HEK293 (cell line): ENCODE data around the gene ZNF432.
"Not testable (repeated sequence)": the region's sequence is repeated elsewhere in the genome, so short reads cannot be mapped to it uniquely, and the experiment has no call there.

Source experiments
- CTCF ChIA-PET: fragments of 350-600 bp; formaldehyde crosslinking; extraction: SDS; loops from one replicate; lab custom pipeline; 2021; ENCODE audit warnings: antibody characterized with exemption; lab: Yijun Ruan, JAX
- POLR2A ChIA-PET: fragments of 300-600 bp; formaldehyde crosslinking; extraction: SDS; loops from one replicate; lab custom pipeline; 2020; ENCODE audit warnings: antibody characterized with exemption, inconsistent platforms; lab: Yijun Ruan, JAX
- H3K27ac ChIP-seq: fragments of 200-500 bp; sonication (Bioruptor generic); 2 replicates; pipeline ENCODE4 v1.5.1; 2014; ENCODE audit warnings: low read depth, low read length, control low read depth, inconsistent platforms; ENCODE audit errors: extremely low read depth
- H3K36me3 ChIP-seq, 2 experiments: fragments of 200-500 bp in 1 of 2; sonication (Bioruptor generic) in 1 of 2; 1 replicate in 1 of 2; 2 replicates in 1 of 2; pipeline ENCODE4 v1.5.1; 2014 to 2017; ENCODE audit warnings: inconsistent platforms in 2 of 2, low read length in 2 of 2; ENCODE audit not compliant: control insufficient read depth in 2 of 2, insufficient read depth in 1 of 2
- H3K4me1 ChIP-seq: fragments of 200-500 bp; sonication (Bioruptor generic); 2 replicates; pipeline ENCODE4 v1.5.1; 2014; ENCODE audit warnings: mild to moderate bottlenecking, low read length, inconsistent platforms; ENCODE audit not compliant: control insufficient read depth, insufficient read depth
- H3K4me3 ChIP-seq: 2 replicates; pipeline ENCODE4 v1.5.1; 2011; ENCODE audit warnings: low read depth, mild to moderate bottlenecking, control low read depth, low read length, moderate library complexity
- H3K9me3 ChIP-seq: fragments of 200-500 bp; sonication (Bioruptor generic); 2 replicates; pipeline ENCODE4 v1.5.1; 2014; ENCODE audit warnings: low read depth, low read length, inconsistent platforms; ENCODE audit not compliant: control insufficient read depth, insufficient read depth
- MYNN ChIP-seq: fragments of 450-650 bp; formaldehyde crosslinking; IDR thresholded peaks from 2 replicates; pipeline ENCODE4 v1.5.1; 2016; ENCODE audit warnings: missing biosample characterization, missing genetic modification characterization, borderline replicate concordance
- OSR2 ChIP-seq: fragments of 450-650 bp; formaldehyde crosslinking; IDR thresholded peaks from 2 replicates; pipeline ENCODE4 v1.5.1; 2016; ENCODE audit warnings: missing biosample characterization, missing genetic modification characterization
- SALL2 ChIP-seq: fragments of 450-650 bp; formaldehyde crosslinking; IDR thresholded peaks from 2 replicates; pipeline ENCODE4 v1.5.0; 2017; ENCODE audit warnings: missing biosample characterization, mild to moderate bottlenecking, missing genetic modification characterization, borderline replicate concordance
- SETDB1 ChIP-seq: IDR thresholded peaks from one replicate; pipeline ENCODE4 v1.6.1; 2017; ENCODE audit warnings: mild to moderate bottlenecking, low read length, moderate library complexity, mixed read lengths; ENCODE audit not compliant: insufficient read length
- SP2 ChIP-seq: fragments of 450-650 bp; formaldehyde crosslinking; IDR thresholded peaks from 2 replicates; pipeline ENCODE4 v1.5.1; 2016; ENCODE audit warnings: missing biosample characterization, missing genetic modification characterization
- TRIM28 ChIP-seq: IDR thresholded peaks from 2 replicates; pipeline ENCODE4 v1.6.1; 2011; ENCODE audit warnings: low read length, control low read depth, borderline replicate concordance
- ZBTB1 ChIP-seq: fragments of 450-650 bp; formaldehyde crosslinking; IDR thresholded peaks from 2 replicates; pipeline ENCODE4 v1.5.1; 2016; ENCODE audit warnings: missing biosample characterization, missing genetic modification characterization
- ZBTB20 ChIP-seq: fragments of 450-650 bp; formaldehyde crosslinking; IDR thresholded peaks from 2 replicates; pipeline ENCODE4 v1.5.1; 2016; ENCODE audit warnings: missing biosample characterization, missing genetic modification characterization
- ZNF24 ChIP-seq: fragments of 450-650 bp; formaldehyde crosslinking; IDR thresholded peaks from 2 replicates; pipeline ENCODE4 v1.5.1; 2016; ENCODE audit warnings: missing biosample characterization, missing genetic modification characterization
- ZNF274 ChIP-seq, 2 experiments: fragments of 200-500 bp in 1 of 2; fragments of 450-650 bp in 1 of 2; sonication (Bioruptor generic) in 1 of 2; formaldehyde crosslinking in 1 of 2; IDR thresholded peaks; 2 replicates each; pipeline versions ENCODE4 v1.5.1 to v1.6.1; 2014 to 2016; ENCODE audit warnings: borderline replicate concordance in 1 of 2, inconsistent platforms in 1 of 2, low read length in 1 of 2, missing biosample characterization in 1 of 2, missing genetic modification characterization in 1 of 2
- ZNF488 ChIP-seq: fragments of 450-650 bp; formaldehyde crosslinking; IDR thresholded peaks from 2 replicates; pipeline ENCODE4 v1.5.1; 2016; ENCODE audit warnings: missing biosample characterization, missing genetic modification characterization
- ZNF558 ChIP-seq: fragments of 450-650 bp; formaldehyde crosslinking; IDR thresholded peaks from 2 replicates; pipeline ENCODE4 v1.5.1; 2016; ENCODE audit warnings: missing biosample characterization, missing genetic modification characterization
- ZNF776 ChIP-seq: fragments of 450-650 bp; formaldehyde crosslinking; IDR thresholded peaks from 2 replicates; pipeline ENCODE4 v1.5.0; 2017; ENCODE audit warnings: missing biosample characterization, missing genetic modification characterization, borderline replicate concordance
- TF ChIP-seq, protein P1 (sequence below): fragments of 450-650 bp; formaldehyde crosslinking; IDR thresholded peaks from 2 replicates; pipeline ENCODE4 v1.5.1; 2016; ENCODE audit warnings: missing biosample characterization, missing genetic modification characterization

The ZNF432 gene

GRCh38 chr19:52066258-52066863, 17.7 kb upstream of the ZNF432 start (continued):
- TF ChIP-seq TRIM28 (peak; percentile 54; the same call in 1 of the 2 replicates), ZNF274 (IDR thresholded peaks at IDR 0.05; ENCODE audit: low read length) (peak; percentile 63; the same call in 1 of the 2 replicates), ZNF274 (tag by site-specific recombination; IDR thresholded peaks at IDR 0.05; ENCODE audit: borderline replicate concordance) (peak; percentile 81; the same call in 1 of the 2 replicates), ZBTB20 (no peak), ZNF776 (tag by site-specific recombination) (no peak), ZNF558 (tag by site-specific recombination) (no peak), SALL2 (no peak), SP2 (tag by site-specific recombination) (no peak), SETDB1 (peak; percentile 85), MYNN (tag by site-specific recombination) (no peak)
- TF ChIP-seq, all 188 proteins: peak for 3

DNA sequence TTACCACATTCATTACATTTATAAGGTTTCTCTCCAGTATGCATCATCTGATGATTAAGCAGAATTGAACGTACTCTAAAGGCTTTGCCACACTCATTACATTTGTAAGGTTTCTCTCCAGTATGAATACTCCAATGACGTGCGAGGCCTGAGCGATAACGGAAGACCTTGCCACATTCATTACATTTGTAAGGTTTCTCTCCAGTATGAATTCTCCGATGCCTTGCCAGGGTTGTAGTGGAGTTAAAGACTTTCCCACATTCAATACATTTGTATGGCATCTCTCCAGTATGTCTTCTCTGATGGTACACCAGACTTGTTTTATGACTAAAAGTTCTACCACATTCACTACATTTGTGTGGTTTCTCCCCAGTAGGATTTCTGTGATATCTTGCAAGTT, 16.8 kb upstream of the ZNF432 start:
- ChIA-PET POLR2A (no interaction called here), CTCF (no interaction called here)
- peaks cover 8% of the 10 kb centered on the region for H3K9me3 ChIP-seq
- H3K36me3 ChIP-seq: peaks cover 4 to 56% of the 10 kb centered on the region in 2 experiments
- no peak overlapping the region for H3K4me3 ChIP-seq
- H3K4me1 ChIP-seq: no peaks in the 10 kb centered on the region
- H3K27ac ChIP-seq: no peak overlapping the region
- no peak for TF ChIP-seq ZNF274 (IDR thresholded peaks at IDR 0.05; ENCODE audit: low read length)
- 0 out of 2 replicates have a peak, but pooled peaks have one; percentile 70 for TF ChIP-seq ZNF274 (tag by site-specific recombination; IDR thresholded peaks at IDR 0.05; ENCODE audit: borderline replicate concordance)
- TF ChIP-seq ZNF24 (tag by site-specific recombination): no peak
- TF ChIP-seq, protein P1, sequence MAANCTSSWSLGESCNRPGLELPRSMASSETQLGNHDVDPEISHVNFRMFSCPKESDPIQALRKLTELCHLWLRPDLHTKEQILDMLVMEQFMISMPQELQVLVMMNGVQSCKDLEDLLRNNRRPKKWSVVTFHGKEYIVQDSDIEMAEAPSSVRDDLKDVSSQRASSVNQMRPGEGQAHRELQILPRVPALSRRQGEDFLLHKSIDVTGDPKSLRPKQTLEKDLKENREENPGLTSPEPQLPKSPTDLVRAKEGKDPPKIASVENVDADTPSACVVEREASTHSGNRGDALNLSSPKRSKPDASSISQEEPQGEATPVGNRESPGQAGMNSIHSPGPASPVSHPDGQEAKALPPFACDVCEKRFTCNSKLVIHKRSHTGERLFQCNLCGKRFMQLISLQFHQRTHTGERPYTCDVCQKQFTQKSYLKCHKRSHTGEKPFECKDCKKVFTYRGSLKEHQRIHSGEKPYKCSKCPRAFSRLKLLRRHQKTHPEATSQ (tag by site-specific recombination): no peak
- TF ChIP-seq ZBTB1 (tag by site-specific recombination): no peak
- no peak for TF ChIP-seq OSR2 (tag by site-specific recombination)
- no peak for TF ChIP-seq ZNF488

DNA sequence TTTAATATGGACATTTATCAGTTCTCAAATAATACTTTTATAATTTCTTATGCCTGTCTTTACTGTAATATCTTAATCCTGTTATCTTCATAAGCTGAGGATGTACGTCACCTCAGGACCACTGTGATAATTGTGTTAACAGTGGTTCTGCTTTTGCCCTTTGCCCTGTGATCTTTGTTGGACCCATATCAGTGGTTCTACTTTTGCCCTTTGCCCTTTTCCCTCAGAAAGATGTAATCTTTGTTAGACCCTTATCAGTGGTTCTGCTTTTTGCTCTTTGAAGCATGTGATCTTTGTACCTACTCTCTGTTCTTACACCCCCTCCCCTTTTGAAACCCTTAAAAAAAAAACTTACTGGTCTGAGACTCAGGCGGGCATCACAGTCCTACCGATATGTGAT, 7.8 kb upstream of the ZNF432 start:
- H3K36me3 ChIP-seq, POLR2A ChIA-PET, H3K9me3 ChIP-seq, H3K4me1 ChIP-seq, H3K4me3 ChIP-seq, CTCF ChIA-PET, H3K27ac ChIP-seq: not testable (repeated sequence)

- H3K4me1 ChIP-seq, H3K9me3 ChIP-seq, H3K36me3 ChIP-seq, POLR2A ChIA-PET, H3K27ac ChIP-seq, CTCF ChIA-PET, H3K4me3 ChIP-seq: not testable (repeated sequence)
Measured at GRCh38 chr19:52051736-52052135, 3.1 kb upstream of the ZNF432 start.

- no peaks in the 10 kb centered on the region for H3K4me1 ChIP-seq
- CTCF ChIA-PET: no interaction called here
- no peak overlapping the region for H3K27ac ChIP-seq
- H3K4me3 ChIP-seq: no peak overlapping the region
- no peaks in the 10 kb centered on the region; the same call in 1 of the 2 replicates for H3K9me3 ChIP-seq
- no peak for TF ChIP-seq TRIM28
- POLR2A ChIA-PET: no interaction called here
- H3K36me3 ChIP-seq: peaks cover 59 to 84% of the 10 kb centered on the region in 2 experiments
Measured at GRCh38 chr19:52039169-52039568, 9.5 kb downstream of the ZNF432 start.
